Nephron (organoid): ENCODE measurements around the gene SSR1.

Source experiments
- H3K27ac Mint-ChIP-seq, 3 experiments: 2 replicates each; pipeline ENCODE4 v1.8.0; 2020; ENCODE audit warnings: mixed read lengths in 3 of 3, mild to moderate bottlenecking in 2 of 3, moderate library complexity in 1 of 3
- H3K27me3 Mint-ChIP-seq: 2 replicates; pipeline ENCODE4 v1.8.0; 2021; ENCODE audit warnings: low read depth, mild to moderate bottlenecking, moderate library complexity, mixed read lengths
- H3K36me3 Mint-ChIP-seq: 2 replicates; pipeline ENCODE4 v1.8.0; 2020; ENCODE audit warnings: low read depth, mixed read lengths
- H3K4me1 Mint-ChIP-seq: 2 replicates; pipeline ENCODE4 v1.8.0; 2020; ENCODE audit warnings: mixed read lengths
- H3K4me3 Mint-ChIP-seq, 3 experiments: 2 replicates each; pipeline ENCODE4 v1.8.0; 2020; ENCODE audit warnings: mild to moderate bottlenecking in 3 of 3, mixed read lengths in 3 of 3, moderate library complexity in 2 of 3
- H3K9me3 Mint-ChIP-seq: 2 replicates; pipeline ENCODE4 v1.8.0; 2020; ENCODE audit warnings: mixed read lengths
- CTCF ChIP-seq, 3 experiments: fragments of 200-600 bp; sonication (generic); IDR thresholded peaks; one replicate each; pipeline ENCODE4 v1.5.0; 2021; ENCODE audit warnings: antibody characterized with exemption in 3 of 3; ENCODE audit not compliant: unreplicated experiment in 3 of 3

SSR1 gene

GRCh38 chr6:7251646-7252260 is 61.2 kb downstream of the SSR1 start:
- H3K27ac Mint-ChIP-seq, result no peak overlapping the region
- peaks cover 24% of the 10 kb centered on the region for H3K36me3 Mint-ChIP-seq
- H3K27me3 Mint-ChIP-seq, result peaks cover 3% of the 10 kb centered on the region
- H3K4me1 Mint-ChIP-seq, result peaks cover 14% of the 10 kb centered on the region
- TF ChIP-seq CTCF (IDR thresholded peaks at IDR 0.05; ENCODE audit: unreplicated experiment in 3 of 3), result no peak
- H3K4me3 Mint-ChIP-seq, result no peak overlapping the region
- H3K9me3 Mint-ChIP-seq, result no peaks in the 10 kb centered on the region

GRCh38 chr6:7250812-7251211 is 62.2 kb downstream of the SSR1 start:
- H3K9me3 Mint-ChIP-seq, result no peaks in the 10 kb centered on the region

GRCh38 chr6:7249946-7250643 is 62.9 kb downstream of the SSR1 start:
- TF ChIP-seq CTCF (IDR thresholded peaks at IDR 0.05; ENCODE audit: unreplicated experiment in 3 of 3), result no peak
- Mint-ChIP-seq H3K4me3 (no peak overlapping the region), H3K27ac (no peak overlapping the region), H3K4me1 (peaks cover 9% of the 10 kb centered on the region), H3K27me3 (peaks cover 3% of the 10 kb centered on the region), H3K9me3 (no peaks in the 10 kb centered on the region), H3K36me3 (peaks cover 28% of the 10 kb centered on the region)

More at GRCh38 chr6:7250812-7251211, 62.2 kb downstream of the SSR1 start:
- Mint-ChIP-seq H3K27me3 (peaks cover 3% of the 10 kb centered on the region), H3K4me3 (no peak overlapping the region), H3K36me3 (peaks cover 22% of the 10 kb centered on the region), H3K27ac (no peak overlapping the region), H3K4me1 (peaks cover 14% of the 10 kb centered on the region)
- TF ChIP-seq CTCF (IDR thresholded peaks at IDR 0.05; ENCODE audit: unreplicated experiment in 3 of 3), result no peak

GRCh38 chr6:7249391-7249790 is 63.6 kb downstream of the SSR1 start:
- Mint-ChIP-seq H3K4me3 (no peak overlapping the region), H3K9me3 (no peaks in the 10 kb centered on the region), H3K27me3 (peaks cover 3% of the 10 kb centered on the region)

GRCh38 chr6:7247828-7248227 is 65.2 kb downstream of the SSR1 start:
- Mint-ChIP-seq H3K4me3 (no peak overlapping the region), H3K4me1 (peaks cover 9% of the 10 kb centered on the region), H3K9me3 (no peaks in the 10 kb centered on the region), H3K27me3 (no peaks in the 10 kb centered on the region), H3K27ac (no peak overlapping the region), H3K36me3 (peaks cover 28% of the 10 kb centered on the region)
- no peak for TF ChIP-seq CTCF (IDR thresholded peaks at IDR 0.05; ENCODE audit: unreplicated experiment in 3 of 3)

More at GRCh38 chr6:7249391-7249790, 63.6 kb downstream of the SSR1 start:
- no peak overlapping the region for H3K27ac Mint-ChIP-seq
- TF ChIP-seq CTCF (IDR thresholded peaks at IDR 0.05; ENCODE audit: unreplicated experiment in 3 of 3), result no peak
- peaks cover 2% of the 10 kb centered on the region for H3K4me1 Mint-ChIP-seq
- H3K36me3 Mint-ChIP-seq, result peaks cover 28% of the 10 kb centered on the region

GRCh38 chr6:7247179-7247456 is 65.9 kb downstream of the SSR1 start:
- Mint-ChIP-seq H3K9me3 (no peaks in the 10 kb centered on the region), H3K4me3 (no peak overlapping the region), H3K27ac (no peak overlapping the region), H3K27me3 (no peaks in the 10 kb centered on the region), H3K36me3 (peaks cover 28% of the 10 kb centered on the region), H3K4me1 (peaks cover 15% of the 10 kb centered on the region)
- TF ChIP-seq CTCF (IDR thresholded peaks at IDR 0.05; ENCODE audit: unreplicated experiment in 3 of 3), result no peak
